Ascending aorta (tissue), 2 donors: ENCODE results near the gene UBAC2. TPM values are rescaled to one million over a fixed set of nuclear protein-coding genes. Genes with fewer than 3 reads are reported as not detected.
"Not testable (repeated sequence)": the region's sequence is repeated elsewhere in the genome, so short reads cannot be mapped to it uniquely, and the experiment has no call there.

Experiments
- DNase-seq, 2 donors: peaks; one replicate each; pipeline ENCODE4 v3.0.0-alpha.2; 2019; ENCODE audit warnings: low spot score in 2 of 2
- H3K27ac ChIP-seq, 2 donors: fragments of 200-600 bp; sonication (generic); one replicate each; pipeline ENCODE4 v1.5.1; 2016 to 2017; ENCODE audit warnings: mild to moderate bottlenecking in 1 of 2
- H3K27me3 ChIP-seq: fragments of 200-600 bp; sonication (generic); one replicate; pipeline ENCODE4 v1.5.1; 2017
- H3K36me3 ChIP-seq, 2 donors: fragments of 200-600 bp; sonication (generic); one replicate each; pipeline ENCODE4 v1.5.1; 2016
- H3K4me1 ChIP-seq, 2 donors: fragments of 200-600 bp; sonication (generic); one replicate each; pipeline ENCODE4 v1.5.1; 2016 to 2017; ENCODE audit warnings: mild to moderate bottlenecking in 1 of 2
- H3K4me3 ChIP-seq, 2 donors: fragments of 200-600 bp; sonication (generic); one replicate each; pipeline ENCODE4 v1.5.1; 2016 to 2017; ENCODE audit warnings: mild to moderate bottlenecking in 1 of 2
- H3K9me3 ChIP-seq, 2 donors: fragments of 200-600 bp; sonication (generic); one replicate each; pipeline ENCODE4 v1.5.1; 2016
- intact Hi-C: fragments of 100-400 bp; cut with DNase I; formaldehyde crosslinking; loops from one replicate; pipeline ENCODE4 v1.15.1; 2023
- total RNA-seq: library from RNA; depleted of rRNA; stranded (reverse); fragments of >200 nt; gene quantifications from one replicate; pipeline ENCODE4 v1.1.0, GENCODE V29; 2016
- TF ChIP-seq, protein P1 (sequence below), 3 experiments: fragments of 200-600 bp in 2 of 3; fragments of 450-650 bp in 1 of 3; sonication (generic) in 2 of 3; IDR thresholded peaks; one replicate each; pipeline ENCODE4 v1.5.1; 2016 to 2019; ENCODE audit warnings: antibody characterized with exemption in 3 of 3, mild to moderate bottlenecking in 1 of 3, moderate library complexity in 1 of 3

UBAC2 gene
- total RNA-seq, 1 donor from 2014 or later, result 67.8 TPM

GRCh38 chr13:99208185-99208584 is 7.5 kb downstream of the UBAC2 start:
- intact Hi-C loops, result no loop called here
- H3K27me3 ChIP-seq, result no peaks in the 10 kb centered on the region

GRCh38 chr13:99208845-99209527 is 8.3 kb downstream of the UBAC2 start:
- H3K9me3 ChIP-seq, result no peaks in the 10 kb centered on the region
- DNase-seq, result no peak
- intact Hi-C loops, result no loop called here
- H3K4me3 ChIP-seq, result no peak overlapping the region
- no peak overlapping the region for H3K27ac ChIP-seq
- H3K27me3 ChIP-seq, result no peaks in the 10 kb centered on the region
- no peaks in the 10 kb centered on the region for H3K36me3 ChIP-seq
- TF ChIP-seq, protein P1, sequence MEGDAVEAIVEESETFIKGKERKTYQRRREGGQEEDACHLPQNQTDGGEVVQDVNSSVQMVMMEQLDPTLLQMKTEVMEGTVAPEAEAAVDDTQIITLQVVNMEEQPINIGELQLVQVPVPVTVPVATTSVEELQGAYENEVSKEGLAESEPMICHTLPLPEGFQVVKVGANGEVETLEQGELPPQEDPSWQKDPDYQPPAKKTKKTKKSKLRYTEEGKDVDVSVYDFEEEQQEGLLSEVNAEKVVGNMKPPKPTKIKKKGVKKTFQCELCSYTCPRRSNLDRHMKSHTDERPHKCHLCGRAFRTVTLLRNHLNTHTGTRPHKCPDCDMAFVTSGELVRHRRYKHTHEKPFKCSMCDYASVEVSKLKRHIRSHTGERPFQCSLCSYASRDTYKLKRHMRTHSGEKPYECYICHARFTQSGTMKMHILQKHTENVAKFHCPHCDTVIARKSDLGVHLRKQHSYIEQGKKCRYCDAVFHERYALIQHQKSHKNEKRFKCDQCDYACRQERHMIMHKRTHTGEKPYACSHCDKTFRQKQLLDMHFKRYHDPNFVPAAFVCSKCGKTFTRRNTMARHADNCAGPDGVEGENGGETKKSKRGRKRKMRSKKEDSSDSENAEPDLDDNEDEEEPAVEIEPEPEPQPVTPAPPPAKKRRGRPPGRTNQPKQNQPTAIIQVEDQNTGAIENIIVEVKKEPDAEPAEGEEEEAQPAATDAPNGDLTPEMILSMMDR (IDR thresholded peaks at IDR 0.05), result no peak
- no peaks in the 10 kb centered on the region for H3K4me1 ChIP-seq

More at GRCh38 chr13:99208185-99208584, 7.5 kb downstream of the UBAC2 start:
- H3K36me3 ChIP-seq, result no peaks in the 10 kb centered on the region
- no peak overlapping the region for H3K27ac ChIP-seq
- no peaks in the 10 kb centered on the region for H3K4me1 ChIP-seq
- DNase-seq, result no peak
- TF ChIP-seq, protein P1 (IDR thresholded peaks at IDR 0.05), result no peak
- no peak overlapping the region for H3K4me3 ChIP-seq
- H3K9me3 ChIP-seq, result no peaks in the 10 kb centered on the region

GRCh38 chr13:99210627-99211026 is 10.0 kb downstream of the UBAC2 start:
- H3K27me3 ChIP-seq, H3K4me3 ChIP-seq, DNase-seq, H3K9me3 ChIP-seq, H3K27ac ChIP-seq, intact Hi-C loops, H3K36me3 ChIP-seq, H3K4me1 ChIP-seq: not testable (repeated sequence)

- no peaks in the 10 kb centered on the region for H3K27me3 ChIP-seq
- H3K4me1 ChIP-seq, result no peaks in the 10 kb centered on the region
- intact Hi-C loops, result no loop called here
- H3K27ac ChIP-seq, result no peak overlapping the region
- no peak overlapping the region for H3K4me3 ChIP-seq
- no peak for DNase-seq
- H3K36me3 ChIP-seq, result peaks cover 0 to 4% of the 10 kb centered on the region in 2 donors
- H3K9me3 ChIP-seq, result no peaks in the 10 kb centered on the region
- TF ChIP-seq, protein P1 (IDR thresholded peaks at IDR 0.05), result no peak
These were observed 10.9 kb downstream of the UBAC2 start for GRCh38 chr13:99211421-99212035.

DNA sequence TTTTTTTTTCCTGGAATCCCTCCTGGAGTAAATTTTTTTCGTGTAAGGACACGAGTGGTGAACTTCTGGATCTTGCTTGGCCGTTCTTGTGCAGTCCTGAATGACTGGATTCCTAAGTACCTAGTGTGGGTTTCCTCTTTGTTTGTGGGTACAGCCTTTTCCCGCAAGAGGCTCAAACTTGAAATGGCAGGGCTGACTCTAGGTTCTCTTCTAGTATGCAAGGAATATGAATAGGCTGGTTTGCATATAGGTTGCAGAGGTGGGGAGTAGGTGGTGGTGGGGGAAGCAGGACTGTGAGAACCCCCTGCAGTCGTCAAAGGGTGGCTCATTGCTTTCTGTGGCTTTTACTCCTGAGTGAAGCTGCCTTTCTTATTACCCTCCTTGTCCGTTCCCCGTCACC is 13.6 kb downstream of the UBAC2 start:
- Histone ChIP-seq H3K27me3 (no peaks in the 10 kb centered on the region), H3K4me1 (peaks cover 0 to 14% of the 10 kb centered on the region in 2 donors), H3K36me3 (peaks cover 0 to 4% of the 10 kb centered on the region in 2 donors), H3K27ac (no peak overlapping the region), H3K9me3 (no peaks in the 10 kb centered on the region), H3K4me3 (no peak overlapping the region)
- intact Hi-C loops, result no loop called here
- TF ChIP-seq, protein P1 (IDR thresholded peaks at IDR 0.05), result no peak
- no peak for DNase-seq

GRCh38 chr13:99214731-99215130 is 14.1 kb downstream of the UBAC2 start:
- intact Hi-C loops, result no loop called here
- H3K4me1 ChIP-seq, result peaks cover 0 to 17% of the 10 kb centered on the region in 2 donors
- H3K27me3 ChIP-seq, result no peaks in the 10 kb centered on the region
- TF ChIP-seq, protein P1 (IDR thresholded peaks at IDR 0.05), result no peak
- DNase-seq, result no peak
- H3K4me3 ChIP-seq, result no peak overlapping the region
- H3K9me3 ChIP-seq, result no peaks in the 10 kb centered on the region
- H3K27ac ChIP-seq, result no peak overlapping the region
- H3K36me3 ChIP-seq, result peaks cover 0 to 4% of the 10 kb centered on the region in 2 donors
